ENCODE data around the gene IL17RD.

IL17RD gene

DNA sequence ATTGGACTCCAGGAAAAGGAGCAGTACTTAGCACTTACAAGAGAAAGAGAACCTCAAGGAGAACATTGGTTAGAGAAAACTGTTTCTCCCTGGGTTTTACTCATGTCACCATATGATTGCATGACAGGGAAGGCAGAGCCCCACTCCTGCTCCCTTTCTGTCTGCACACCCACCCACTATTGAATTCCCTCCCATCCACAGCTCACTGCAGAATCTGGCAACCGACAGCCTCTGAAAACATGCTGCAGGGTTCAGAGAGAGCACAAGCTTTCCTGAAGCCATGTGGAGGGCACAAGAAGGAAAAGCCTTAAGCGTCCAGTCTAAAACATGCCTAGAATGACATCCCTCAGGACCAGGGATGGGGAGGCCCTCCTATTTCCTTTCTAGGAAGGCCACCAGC lies 3.0 kb upstream of the IL17RD start:
- DNase-seq (ENCODE audit: low spot score): no peak
- no peak for TF ChIP-seq CTCF (IDR thresholded peaks at IDR 0.05; ENCODE audit: extremely low read depth, insufficient read depth, missing control alignments)
- in situ Hi-C loops (cut with MboI; ENCODE audit: low pct_unique_long_range_greater_than_20kb, low sequenced_read_pairs, unreplicated experiment): no loop called here

DNA sequence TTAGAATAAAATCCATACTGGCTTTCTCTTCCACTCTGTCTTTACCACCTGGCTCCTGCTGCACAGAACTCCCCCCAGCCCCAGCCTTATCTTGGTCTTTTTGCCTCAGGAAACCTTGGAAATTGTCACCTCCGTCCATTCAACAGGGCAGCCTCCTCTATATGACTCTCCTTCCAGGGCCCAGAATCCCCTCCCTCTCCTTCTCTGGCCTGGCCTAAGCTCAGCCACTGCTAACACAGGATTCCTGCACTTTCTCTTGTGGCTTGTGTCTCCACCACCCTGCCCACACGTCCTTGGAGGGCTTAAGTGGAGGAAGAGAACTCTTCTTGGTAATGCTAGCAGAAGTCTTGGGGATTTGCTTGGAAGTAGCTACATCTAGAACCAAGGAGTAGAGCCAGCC lies 1.5 kb upstream of the IL17RD start:
- no peak for DNase-seq (ENCODE audit: low spot score)
- in situ Hi-C loops (cut with MboI; ENCODE audit: low pct_unique_long_range_greater_than_20kb, low sequenced_read_pairs, unreplicated experiment): no loop called here
- TF ChIP-seq CTCF (IDR thresholded peaks at IDR 0.05; ENCODE audit: extremely low read depth, insufficient read depth, missing control alignments): no peak

- TF ChIP-seq CTCF (IDR thresholded peaks at IDR 0.05; ENCODE audit: extremely low read depth, insufficient read depth, missing control alignments): no peak
- no peak for DNase-seq (ENCODE audit: low spot score)
- in situ Hi-C loops (cut with MboI; ENCODE audit: low pct_unique_long_range_greater_than_20kb, low sequenced_read_pairs, unreplicated experiment): no loop called here
These were observed 488 bp upstream of the IL17RD start for GRCh38 chr3:57165641-57166040.

DNA sequence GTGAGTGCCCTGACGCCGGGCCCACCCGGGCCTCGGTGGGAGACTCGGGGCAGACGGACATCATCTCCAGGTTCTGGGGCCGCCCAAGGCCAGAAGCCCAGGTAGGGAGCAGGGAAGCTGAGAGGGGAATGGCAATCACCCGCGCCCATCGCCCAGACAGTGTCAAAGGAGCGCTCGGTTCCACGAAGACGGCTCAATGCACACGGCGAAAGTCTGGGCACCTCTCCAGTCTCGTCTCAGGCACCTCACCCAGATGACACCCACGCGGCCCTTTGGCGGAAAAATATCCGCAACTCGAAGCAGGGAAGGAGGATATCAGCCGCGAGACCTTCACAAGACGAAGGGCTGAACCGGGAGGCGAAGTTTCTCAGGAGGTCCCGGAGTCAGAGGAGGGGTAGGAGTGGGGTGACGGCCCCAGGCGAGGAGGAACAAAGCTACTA lies 916 bp downstream of the IL17RD start:
- DNase-seq (ENCODE audit: low spot score): no peak
- no peak for TF ChIP-seq CTCF (IDR thresholded peaks at IDR 0.05; ENCODE audit: extremely low read depth, insufficient read depth, missing control alignments)
- in situ Hi-C loops (cut with MboI; ENCODE audit: low pct_unique_long_range_greater_than_20kb, low sequenced_read_pairs, unreplicated experiment): no loop called here

DNA sequence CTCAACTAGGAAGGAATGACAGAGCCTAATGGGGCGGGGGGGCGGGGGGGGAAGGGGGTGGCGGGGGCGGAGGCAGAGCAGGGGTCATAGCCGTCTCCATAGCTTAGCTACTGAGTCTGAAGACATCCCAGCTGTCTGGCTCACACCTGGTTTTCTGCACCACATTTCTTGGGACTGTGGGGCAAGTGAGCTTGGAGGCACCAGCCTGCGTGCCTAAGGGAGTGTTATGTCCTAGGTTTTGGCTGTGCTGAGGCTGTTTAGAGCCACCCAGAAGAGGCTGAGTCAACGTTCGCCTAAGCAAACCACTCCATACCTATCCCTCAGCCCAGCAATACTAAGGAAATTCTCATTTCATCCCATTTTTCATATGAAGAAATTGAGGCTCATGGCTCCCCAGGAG lies 1.4 kb downstream of the IL17RD start:
- no peak for TF ChIP-seq CTCF (IDR thresholded peaks at IDR 0.05; ENCODE audit: extremely low read depth, insufficient read depth, missing control alignments)
- DNase-seq (ENCODE audit: low spot score): no peak
- in situ Hi-C loops (cut with MboI; ENCODE audit: low pct_unique_long_range_greater_than_20kb, low sequenced_read_pairs, unreplicated experiment): no loop called here

DNA sequence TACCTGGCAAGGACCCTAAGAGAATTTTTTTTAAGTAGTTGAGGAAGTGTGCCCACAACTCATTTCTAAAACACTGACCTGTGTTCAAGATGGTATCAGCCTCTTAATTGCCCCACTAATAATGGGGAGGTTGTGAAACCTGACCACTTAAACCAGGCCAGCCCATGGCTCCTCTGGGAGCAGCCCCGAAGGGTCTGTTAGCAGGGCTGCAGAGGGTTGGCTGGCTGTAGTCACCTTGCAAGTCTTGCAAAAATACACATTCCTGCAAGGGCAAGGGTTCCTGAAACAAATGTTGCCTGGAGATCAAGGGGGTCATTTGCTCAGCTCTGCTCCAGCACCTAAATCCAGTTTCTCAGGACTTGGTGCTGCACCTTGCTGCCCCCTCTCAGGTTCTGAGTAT lies 3.2 kb downstream of the IL17RD start:
- no peak for DNase-seq (ENCODE audit: low spot score)
- TF ChIP-seq CTCF (IDR thresholded peaks at IDR 0.05; ENCODE audit: extremely low read depth, insufficient read depth, missing control alignments): no peak
- in situ Hi-C loops (cut with MboI; ENCODE audit: low pct_unique_long_range_greater_than_20kb, low sequenced_read_pairs, unreplicated experiment): no loop called here

Data from GM13977 (cell line).